Suprapubic skin (tissue), 3 donors: ENCODE measurements around the gene FAM83B.

Experiments
- EP300 ChIP-seq: sonication (generic); formaldehyde crosslinking; IDR thresholded peaks from one replicate; pipeline ENCODE4 v1.6.1; 2017; ENCODE audit warnings: antibody characterized with exemption
- POLR2A ChIP-seq, 2 donors: fragments of 450-650 bp; IDR thresholded peaks; one replicate each; pipeline ENCODE4 v1.6.1; 2017; ENCODE audit warnings: antibody characterized with exemption in 2 of 2, mild to moderate bottlenecking in 2 of 2, moderate library complexity in 2 of 2
- TF ChIP-seq, protein P1 (sequence below), 2 donors: fragments of 200-600 bp in 1 of 2; fragments of 450-650 bp in 1 of 2; sonication (generic) in 1 of 2; IDR thresholded peaks; one replicate each; pipeline ENCODE4 v1.5.1; 2016 to 2019; ENCODE audit warnings: antibody characterized with exemption in 2 of 2, mild to moderate bottlenecking in 1 of 2, moderate library complexity in 1 of 2

GRCh38 chr6:54981276-54981609 lies 134.7 kb downstream of the FAM83B start:
- TF ChIP-seq, protein P1, sequence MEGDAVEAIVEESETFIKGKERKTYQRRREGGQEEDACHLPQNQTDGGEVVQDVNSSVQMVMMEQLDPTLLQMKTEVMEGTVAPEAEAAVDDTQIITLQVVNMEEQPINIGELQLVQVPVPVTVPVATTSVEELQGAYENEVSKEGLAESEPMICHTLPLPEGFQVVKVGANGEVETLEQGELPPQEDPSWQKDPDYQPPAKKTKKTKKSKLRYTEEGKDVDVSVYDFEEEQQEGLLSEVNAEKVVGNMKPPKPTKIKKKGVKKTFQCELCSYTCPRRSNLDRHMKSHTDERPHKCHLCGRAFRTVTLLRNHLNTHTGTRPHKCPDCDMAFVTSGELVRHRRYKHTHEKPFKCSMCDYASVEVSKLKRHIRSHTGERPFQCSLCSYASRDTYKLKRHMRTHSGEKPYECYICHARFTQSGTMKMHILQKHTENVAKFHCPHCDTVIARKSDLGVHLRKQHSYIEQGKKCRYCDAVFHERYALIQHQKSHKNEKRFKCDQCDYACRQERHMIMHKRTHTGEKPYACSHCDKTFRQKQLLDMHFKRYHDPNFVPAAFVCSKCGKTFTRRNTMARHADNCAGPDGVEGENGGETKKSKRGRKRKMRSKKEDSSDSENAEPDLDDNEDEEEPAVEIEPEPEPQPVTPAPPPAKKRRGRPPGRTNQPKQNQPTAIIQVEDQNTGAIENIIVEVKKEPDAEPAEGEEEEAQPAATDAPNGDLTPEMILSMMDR (IDR thresholded peaks at IDR 0.05), result no peak
- TF ChIP-seq POLR2A (IDR thresholded peaks at IDR 0.05), result no peak
- no peak for TF ChIP-seq EP300
